ENCODE data around the gene MAGEA8. TPM values are rescaled to one million over a fixed set of nuclear protein-coding genes. Genes with fewer than 3 reads are reported as not detected.
"Not testable (repeated sequence)": the region's sequence is repeated elsewhere in the genome, so short reads cannot be mapped to it uniquely, and the experiment has no call there.

The MAGEA8 gene
- total and polyA plus RNA-seq, 10 of the 15 experiments (the other 5 are each of a cell fraction or from before 2014, with no cell fraction given), result 0.06 to 0.20 (median 0.13) TPM; not detected in 7

- TF ChIP-seq CBX5 (IDR thresholded peaks at IDR 0.05; ENCODE audit: low read depth) (no peak), BCLAF1 (IDR thresholded peaks at IDR 0.05) (no peak), SKIL (IDR thresholded peaks at IDR 0.05; ENCODE audit: low read depth, poor library complexity, severe bottlenecking) (no peak)
These were observed 3.8 kb upstream of the MAGEA8 start (continued) for GRCh38 chrX:149877157-149877556.

- no peaks in the 10 kb centered on the region for H3K4me1 ChIP-seq (ENCODE audit: control insufficient read depth, insufficient read depth, low read length)
- no peak for DNase-seq (ENCODE audit: low read depth, low spot score)
- H3K4me2 ChIP-seq (ENCODE audit: control insufficient read depth, insufficient read depth), result no peak overlapping the region
- ChIA-PET SMC1A (ENCODE audit: uncharacterized antibody, unreplicated experiment) (no interaction called here), POLR2A (interaction anchor here (0.7 kb wide), 1 partner anchor 10 kb away, joined by 4 read pairs; no protein-coding TSS in a partner anchor), RAD21 (ENCODE audit: unreplicated experiment) (no interaction called here), CTCF (no interaction called here)
- TF ChIP-seq NFXL1 (IDR thresholded peaks at IDR 0.05; ENCODE audit: borderline replicate concordance) (no peak), CTCF (IDR thresholded peaks at IDR 0.05 in 2 of 3, conservative IDR thresholded peaks at IDR 0.05 in 1 of 3; ENCODE audit: control insufficient read depth in 2 of 3, extremely low read depth in 1 of 3, insufficient read depth in 1 of 3, low read depth in 3 of 3, low read length in 3 of 3) (no peak), PAX5 (IDR thresholded peaks at IDR 0.05; ENCODE audit: borderline replicate concordance, low read depth, low read length) (no peak)
- H3K4me3 ChIP-seq, result no peak overlapping the region
- H3K9me3 ChIP-seq (replicated peaks; ENCODE audit: control insufficient read depth, insufficient read depth, low read length), result no peaks in the 10 kb centered on the region
- no peaks in the 10 kb centered on the region for H3K79me2 ChIP-seq (ENCODE audit: control insufficient read depth, insufficient read depth, low read length)
- H4K20me1 ChIP-seq (ENCODE audit: control insufficient read depth, insufficient read depth), result no peaks in the 10 kb centered on the region
- in situ Hi-C loops (cut with MboI), result no loop called here
- no peak overlapping the region for H3K9ac ChIP-seq (ENCODE audit: control insufficient read depth, insufficient read depth, low read length)
- intact Hi-C loops (cut with micrococcal nuclease; ENCODE audit: unreplicated experiment), result no loop called here
- FAIRE-seq, result no peak
- no peak overlapping the region for H3K27ac ChIP-seq (ENCODE audit: control insufficient read depth, insufficient read depth)
- BruUV-seq (replicated peaks), result no TSS peak
- no peak for ATAC-seq
- H3K27me3 ChIP-seq (replicated peaks in 1 of 2; ENCODE audit: control insufficient read depth in 2 of 2, insufficient read depth in 2 of 2, low read length in 1 of 2), result no peaks in the 10 kb centered on the region
- H2AFZ ChIP-seq (ENCODE audit: control insufficient read depth, low read depth, low read length), result no peak overlapping the region
- H3K36me3 ChIP-seq (ENCODE audit: control insufficient read depth in 2 of 2, insufficient read depth in 2 of 2, low read length in 1 of 2), result no peaks in the 10 kb centered on the region
- 71% methylated on average over 4 of the region's 4 CpGs for WGBS (ENCODE audit: insufficient coverage, insufficient replicate concordance, low lambda C conversion rate, missing lambda C conversion rate)
These were observed 3.3 kb upstream of the MAGEA8 start for GRCh38 chrX:149877636-149878035.

GRCh38 chrX:149890828-149891227 is 9.8 kb downstream of the MAGEA8 start:
- RAD21 ChIA-PET (ENCODE audit: unreplicated experiment); ATAC-seq; H3K4me1 ChIP-seq (ENCODE audit: control insufficient read depth, insufficient read depth, low read length); SMC1A ChIA-PET (ENCODE audit: uncharacterized antibody, unreplicated experiment); intact Hi-C loops (cut with micrococcal nuclease; ENCODE audit: unreplicated experiment); FAIRE-seq; H3K36me3 ChIP-seq (ENCODE audit: control insufficient read depth in 2 of 2, insufficient read depth in 2 of 2, low read length in 1 of 2); H3K9me3 ChIP-seq (replicated peaks; ENCODE audit: control insufficient read depth, insufficient read depth, low read length); H4K20me1 ChIP-seq (ENCODE audit: control insufficient read depth, insufficient read depth); BruUV-seq (replicated peaks); H2AFZ ChIP-seq (ENCODE audit: control insufficient read depth, low read depth, low read length); H3K27ac ChIP-seq (ENCODE audit: control insufficient read depth, insufficient read depth); CTCF ChIA-PET; H3K79me2 ChIP-seq (ENCODE audit: control insufficient read depth, insufficient read depth, low read length); in situ Hi-C loops (cut with MboI); POLR2A ChIA-PET; H3K4me2 ChIP-seq (ENCODE audit: control insufficient read depth, insufficient read depth); H3K9ac ChIP-seq (ENCODE audit: control insufficient read depth, insufficient read depth, low read length); H3K4me3 ChIP-seq; DNase-seq (ENCODE audit: low read depth, low spot score); H3K27me3 ChIP-seq (replicated peaks in 1 of 2; ENCODE audit: control insufficient read depth in 2 of 2, insufficient read depth in 2 of 2, low read length in 1 of 2): not testable (repeated sequence)
- WGBS (ENCODE audit: insufficient coverage, insufficient replicate concordance, low lambda C conversion rate, missing lambda C conversion rate), result 86% methylated on average over 2 of the region's 2 CpGs
